OCI-LY7 (cell line): Measurements from ENCODE around the gene HIP1. TPM values are rescaled to one million over a fixed set of nuclear protein-coding genes. Genes with fewer than 3 reads are reported as not detected.
"Not testable (repeated sequence)": the region's sequence is repeated elsewhere in the genome, so short reads cannot be mapped to it uniquely, and the experiment has no call there.

Experiments
- BruUV-seq: library from RNA; stranded (reverse); fragments of 400-500 nt; replicated peaks from 2 replicates; lab custom pipeline; 2021; lab: Mats Ljungman, UMichigan
- CTCF ChIA-PET: fragments of 300-600 bp; sonication (Branson Sonifier 250); formaldehyde crosslinking; loops from one replicate; lab custom pipeline; 2022; ENCODE audit warnings: antibody characterized with exemption; ENCODE audit not compliant: unreplicated experiment; lab: Charles Lee
- POLR2A ChIA-PET: fragments of 300-600 bp; sonication (Branson Sonifier 250); formaldehyde crosslinking; loops from one replicate; lab custom pipeline; 2022; ENCODE audit warnings: antibody characterized with exemption; lab: Charles Lee
- DNase-seq: peaks from one replicate; pipeline ENCODE4 v3.0.0-alpha.2; 2015; ENCODE audit warnings: low spot score
- H2AFZ ChIP-seq: fragments of 200-600 bp; sonication (generic), shearing (Covaris generic); 2 replicates; pipeline ENCODE4 v1.6.1; 2014; ENCODE audit warnings: mild to moderate bottlenecking, antibody characterized with exemption, low read length, moderate library complexity
- H3K27ac ChIP-seq: fragments of 200-600 bp; sonication (generic); 2 replicates; pipeline ENCODE4 v1.5.1; 2014; ENCODE audit warnings: mixed run types, low read depth, mild to moderate bottlenecking, moderate library complexity, low read length, inconsistent platforms; ENCODE audit not compliant: poor library complexity, severe bottlenecking
- H3K36me3 ChIP-seq: fragments of 200-600 bp; sonication (generic); 2 replicates; pipeline ENCODE4 v1.6.1; 2014; ENCODE audit warnings: mild to moderate bottlenecking, antibody characterized with exemption, low read length, moderate library complexity, mixed read lengths; ENCODE audit not compliant: insufficient read depth
- H3K4me1 ChIP-seq: fragments of 200-600 bp; sonication (generic); 2 replicates; pipeline ENCODE4 v1.5.1; 2014; ENCODE audit warnings: mild to moderate bottlenecking, low read length; ENCODE audit not compliant: insufficient read depth, poor library complexity, severe bottlenecking
- H3K4me2 ChIP-seq: fragments of 200-600 bp; sonication (generic); 2 replicates; pipeline ENCODE4 v1.6.1; 2014; ENCODE audit warnings: mild to moderate bottlenecking, low read length
- H3K4me3 ChIP-seq: fragments of 200-600 bp; sonication (generic); 2 replicates; pipeline ENCODE4 v1.5.1; 2014; ENCODE audit warnings: mild to moderate bottlenecking, low read depth, low read length; ENCODE audit not compliant: poor library complexity, severe bottlenecking
- H3K79me2 ChIP-seq: fragments of 200-600 bp; sonication (generic); 2 replicates; pipeline ENCODE4 v1.6.1; 2016; ENCODE audit warnings: low read depth, mild to moderate bottlenecking, low read length, moderate library complexity, mixed read lengths; ENCODE audit not compliant: insufficient read depth
- H3K9me2 ChIP-seq: fragments of 200-600 bp; sonication (generic); 2 replicates; pipeline ENCODE4 v1.6.1; 2016; ENCODE audit warnings: mild to moderate bottlenecking, low read length, mixed read lengths; ENCODE audit not compliant: insufficient read depth
- H3K9me3 ChIP-seq: fragments of 200-600 bp; sonication (generic); 2 replicates; pipeline ENCODE4 v1.6.1; 2014; ENCODE audit warnings: mild to moderate bottlenecking, mixed run types, low read length, mixed read lengths
- H4K20me1 ChIP-seq: fragments of 200-600 bp; sonication (generic); 2 replicates; pipeline ENCODE4 v1.6.1; 2014; ENCODE audit warnings: mild to moderate bottlenecking, antibody characterized with exemption, low read length, moderate library complexity, mixed read lengths; ENCODE audit not compliant: insufficient read depth
- intact Hi-C: fragments of 100-400 bp; cut with micrococcal nuclease; formaldehyde crosslinking; loops from one replicate; pipeline ENCODE4 v1.10.0; 2022; ENCODE audit not compliant: unreplicated experiment
- total RNA-seq, 2 experiments: library from RNA; depleted of rRNA in 1 of 2; stranded (reverse); fragments of >200 nt in 1 of 2; shearing (Covaris generic) in 1 of 2; gene quantifications; 2 replicates each; pipeline ENCODE4 v1.2.3, GENCODE V29; 2014 to 2022

HIP1 gene
- total RNA-seq, 2 experiments from 2014 or later = 15.0 to 27.8 TPM

GRCh38 chr7:75518842-75519241, 219.9 kb downstream of the HIP1 start:
- H3K4me1 ChIP-seq, DNase-seq, H2AFZ ChIP-seq, H3K4me3 ChIP-seq, H3K4me2 ChIP-seq, H3K27ac ChIP-seq, H3K79me2 ChIP-seq, BruUV-seq, intact Hi-C loops, POLR2A ChIA-PET, H4K20me1 ChIP-seq, H3K9me3 ChIP-seq, CTCF ChIA-PET, H3K9me2 ChIP-seq: not testable (repeated sequence)
- H3K36me3 ChIP-seq = peaks cover 63% of the 10 kb centered on the region

- POLR2A ChIA-PET, H3K36me3 ChIP-seq, H4K20me1 ChIP-seq, H3K9me3 ChIP-seq, DNase-seq, H3K79me2 ChIP-seq, H3K27ac ChIP-seq, H3K4me2 ChIP-seq, H3K4me1 ChIP-seq, H3K9me2 ChIP-seq, CTCF ChIA-PET, BruUV-seq, H2AFZ ChIP-seq, H3K4me3 ChIP-seq, intact Hi-C loops: not testable (repeated sequence)
These were observed 229.7 kb downstream of the HIP1 start for GRCh38 chr7:75509033-75509432.

GRCh38 chr7:75492020-75492419, 246.7 kb downstream of the HIP1 start, which contains the start of gene SPDYE5:
TSS of gene SPDYE5 (plus strand) at chr7:75492320. CDS start at chr7:75494048, 1,728 bp downstream.
- H3K9me2 ChIP-seq, H4K20me1 ChIP-seq, H3K4me1 ChIP-seq, H3K79me2 ChIP-seq, H3K9me3 ChIP-seq, H3K36me3 ChIP-seq, POLR2A ChIA-PET, H3K4me3 ChIP-seq, H2AFZ ChIP-seq, DNase-seq, intact Hi-C loops, BruUV-seq, H3K4me2 ChIP-seq, CTCF ChIA-PET, H3K27ac ChIP-seq: not testable (repeated sequence)

- DNase-seq = peak; percentile 95
- Histone ChIP-seq H3K79me2 (peaks cover 20% of the 10 kb centered on the region; the same call in 1 of the 2 replicates), H3K4me2 (peak within 1 kb of the TSS; percentile 62), H2AFZ (peak within 1 kb of the TSS; percentile 70), H3K4me3 (peak within 1 kb of the TSS; percentile 80), H3K36me3 (peaks cover 18% of the 10 kb centered on the region), H3K27ac (peak within 1 kb of the TSS; percentile 41)
- CTCF ChIA-PET, POLR2A ChIA-PET, H3K4me1 ChIP-seq, H4K20me1 ChIP-seq, H3K9me2 ChIP-seq, H3K9me3 ChIP-seq, BruUV-seq: not testable (repeated sequence)
- intact Hi-C loops = loop anchor here (5.0 kb wide), 1 partner anchor 41 kb away; no protein-coding TSS in a partner anchor
These were observed 252.6 kb downstream of the HIP1 start, which contains the start of gene POM121C for GRCh38 chr7:75485979-75486643. TSS of gene POM121C (minus strand) at chr7:75486299. CDS start at chr7:75441496, 44,803 bp downstream.

GRCh38 chr7:75485355-75485978, 253.3 kb downstream of the HIP1 start:
- H3K9me2 ChIP-seq, POLR2A ChIA-PET, DNase-seq, H3K4me1 ChIP-seq, CTCF ChIA-PET, H3K9me3 ChIP-seq, BruUV-seq, H4K20me1 ChIP-seq: not testable (repeated sequence)
- Histone ChIP-seq H3K27ac (peak overlapping the region; percentile 41), H3K79me2 (peaks cover 20% of the 10 kb centered on the region; the same call in 1 of the 2 replicates), H3K4me3 (peak overlapping the region; percentile 80), H2AFZ (peak overlapping the region; percentile 70; the same call in 1 of the 2 replicates), H3K4me2 (peak overlapping the region; percentile 62), H3K36me3 (peaks cover 18% of the 10 kb centered on the region)
- intact Hi-C loops = loop anchor here (5.0 kb wide), 1 partner anchor 42 kb away; no protein-coding TSS in a partner anchor
